PC-3 (cell line): ENCODE measurements around the gene ANKRD34B.

Experiments
- EZH2 ChIP-seq: fragments of 300-600 bp; sonication (generic); IDR thresholded peaks from one replicate; pipeline ENCODE4 v1.6.1; 2017; ENCODE audit warnings: antibody characterized with exemption, mild to moderate bottlenecking, low read length; ENCODE audit not compliant: unreplicated experiment
- TF ChIP-seq, protein P1 (sequence below): fragments of 300-600 bp; sonication (generic); conservative IDR thresholded peaks from 2 replicates; pipeline ENCODE4 v1.5.1; 2017; ENCODE audit warnings: antibody characterized with exemption, low read depth, mild to moderate bottlenecking, low read length

- TF ChIP-seq, protein P1, sequence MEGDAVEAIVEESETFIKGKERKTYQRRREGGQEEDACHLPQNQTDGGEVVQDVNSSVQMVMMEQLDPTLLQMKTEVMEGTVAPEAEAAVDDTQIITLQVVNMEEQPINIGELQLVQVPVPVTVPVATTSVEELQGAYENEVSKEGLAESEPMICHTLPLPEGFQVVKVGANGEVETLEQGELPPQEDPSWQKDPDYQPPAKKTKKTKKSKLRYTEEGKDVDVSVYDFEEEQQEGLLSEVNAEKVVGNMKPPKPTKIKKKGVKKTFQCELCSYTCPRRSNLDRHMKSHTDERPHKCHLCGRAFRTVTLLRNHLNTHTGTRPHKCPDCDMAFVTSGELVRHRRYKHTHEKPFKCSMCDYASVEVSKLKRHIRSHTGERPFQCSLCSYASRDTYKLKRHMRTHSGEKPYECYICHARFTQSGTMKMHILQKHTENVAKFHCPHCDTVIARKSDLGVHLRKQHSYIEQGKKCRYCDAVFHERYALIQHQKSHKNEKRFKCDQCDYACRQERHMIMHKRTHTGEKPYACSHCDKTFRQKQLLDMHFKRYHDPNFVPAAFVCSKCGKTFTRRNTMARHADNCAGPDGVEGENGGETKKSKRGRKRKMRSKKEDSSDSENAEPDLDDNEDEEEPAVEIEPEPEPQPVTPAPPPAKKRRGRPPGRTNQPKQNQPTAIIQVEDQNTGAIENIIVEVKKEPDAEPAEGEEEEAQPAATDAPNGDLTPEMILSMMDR, result no peak
- TF ChIP-seq EZH2, result no peak
Observed at GRCh38 chr5:80569961-80570786, at the start of gene ANKRD34B.
